GM23338 (cell line): ENCODE data around the gene ITGAL. TPM values are rescaled to one million over a fixed set of nuclear protein-coding genes. Genes with fewer than 3 reads are reported as not detected.

ENCODE experiments used
- ATAC-seq: fragments of 200-7000 bp; cut with Tn5 transposase; 3 replicates; pipeline ENCODE4 v1.9.1; 2020
- DNase-seq: peaks from one replicate; pipeline ENCODE4 v3.0.0-alpha.2; 2015; ENCODE audit warnings: low spot score
- H2AFZ ChIP-seq: fragments of 200-600 bp; sonication (generic); 2 replicates; pipeline ENCODE4 v1.8.0; 2016; ENCODE audit warnings: antibody characterized with exemption, mild to moderate bottlenecking, moderate library complexity
- H3F3A ChIP-seq: fragments of 200-600 bp; sonication (generic); replicated peaks from 2 replicates; pipeline ENCODE4 v1.8.0; 2017; ENCODE audit warnings: antibody characterized with exemption, mixed run types, low read depth
- H3K27ac ChIP-seq: fragments of 200-600 bp; sonication (generic); 2 replicates; pipeline ENCODE4 v1.6.1; 2016; ENCODE audit warnings: low read depth
- H3K27me3 ChIP-seq: fragments of 200-600 bp; sonication (generic); 2 replicates; pipeline ENCODE4 v1.8.0; 2016; ENCODE audit warnings: mild to moderate bottlenecking, mixed run types, moderate library complexity; ENCODE audit not compliant: insufficient read depth
- H3K36me3 ChIP-seq: fragments of 200-600 bp; sonication (generic); 2 replicates; pipeline ENCODE4 v1.8.0; 2016; ENCODE audit warnings: mild to moderate bottlenecking; ENCODE audit not compliant: insufficient read depth
- H3K4me1 ChIP-seq: fragments of 200-600 bp; sonication (generic); 2 replicates; pipeline ENCODE4 v1.8.0; 2016; ENCODE audit warnings: mild to moderate bottlenecking, moderate library complexity; ENCODE audit not compliant: insufficient read depth
- H3K4me2 ChIP-seq: fragments of 200-600 bp; sonication (generic); 2 replicates; pipeline ENCODE4 v1.7.1; 2017; ENCODE audit warnings: mixed run types
- H3K4me3 ChIP-seq: fragments of 200-600 bp; sonication (generic); 2 replicates; pipeline ENCODE4 v1.6.1; 2016; ENCODE audit warnings: mixed run types
- H3K79me2 ChIP-seq: fragments of 200-600 bp; sonication (generic); replicated peaks from 2 replicates; pipeline ENCODE4 v1.8.0; 2017; ENCODE audit warnings: mild to moderate bottlenecking; ENCODE audit not compliant: insufficient read depth
- H3K9me2 ChIP-seq: fragments of 200-600 bp; sonication (generic); 2 replicates; pipeline ENCODE4 v1.8.0; 2017; ENCODE audit not compliant: insufficient read depth
- H4K20me1 ChIP-seq: fragments of 200-600 bp; sonication (generic); replicated peaks from 2 replicates; pipeline ENCODE4 v1.8.0; 2017; ENCODE audit warnings: mild to moderate bottlenecking; ENCODE audit not compliant: insufficient read depth
- H3K27ac Mint-ChIP-seq: 2 replicates; pipeline ENCODE4 v1.8.0; 2020; ENCODE audit warnings: inconsistent platforms, mild to moderate bottlenecking, moderate library complexity, mixed read lengths
- H3K27me3 Mint-ChIP-seq: 3 replicates; pipeline ENCODE4 v1.8.0; 2022; ENCODE audit warnings: low read depth, mild to moderate bottlenecking, moderate library complexity, mixed read lengths, inconsistent platforms; ENCODE audit not compliant: insufficient read depth, poor library complexity
- H3K36me3 Mint-ChIP-seq: 3 replicates; pipeline ENCODE4 v1.8.0; 2021; ENCODE audit warnings: low read depth, mild to moderate bottlenecking, inconsistent platforms, moderate library complexity, mixed read lengths
- H3K4me1 Mint-ChIP-seq: 3 replicates; pipeline ENCODE4 v1.8.0; 2020; ENCODE audit warnings: mild to moderate bottlenecking, inconsistent platforms, mixed read lengths
- H3K4me3 Mint-ChIP-seq: 3 replicates; pipeline ENCODE4 v1.8.0; 2021; ENCODE audit warnings: moderate library complexity, mild to moderate bottlenecking, inconsistent platforms, mixed read lengths
- H3K9me3 Mint-ChIP-seq: 3 replicates; pipeline ENCODE4 v1.8.0; 2020; ENCODE audit warnings: moderate library complexity, mild to moderate bottlenecking, inconsistent platforms, mixed read lengths
- CTCF ChIP-seq, 2 experiments: fragments of 200-600 bp in 1 of 2; sonication (generic) in 1 of 2; conservative IDR thresholded peaks; 2 replicates each; pipeline versions ENCODE4 v1.5.1 to v1.6.1; 2016 to 2017; ENCODE audit warnings: antibody characterized with exemption in 2 of 2, low read depth in 2 of 2, mild to moderate bottlenecking in 2 of 2, moderate library complexity in 1 of 2
- ETS1 ChIP-seq: IDR thresholded peaks from 2 replicates; pipeline ENCODE4 v1.6.1; 2016; ENCODE audit warnings: antibody characterized with exemption
- JUNB ChIP-seq: IDR thresholded peaks from one replicate; pipeline ENCODE4 v1.6.1; 2016; ENCODE audit warnings: antibody characterized with exemption; ENCODE audit not compliant: unreplicated experiment
- ZNF114 ChIP-seq: fragments of 250-450 bp; sonication (Bioruptor Pico); IDR thresholded peaks from 2 replicates; pipeline ENCODE4 v1.5.0; 2020; ENCODE audit warnings: mild to moderate bottlenecking, moderate library complexity
- ZNF462 ChIP-seq: fragments of 250-450 bp; sonication (Bioruptor Pico); IDR thresholded peaks from 2 replicates; pipeline ENCODE4 v1.5.0; 2020; ENCODE audit warnings: mild to moderate bottlenecking, moderate library complexity
- polyA plus RNA-seq: library from polyadenylated mRNA; unstranded; fragments of >200 nt; fragmentation: Nextera tagmentation; extraction: Ambion mirVana; gene quantifications from 2 replicates; pipeline ENCODE4 v1.2.1, GENCODE V29; 2016
- total RNA-seq: library from RNA; depleted of rRNA; stranded (reverse); fragments of >200 nt; shearing (Covaris generic); gene quantifications from 2 replicates; pipeline ENCODE4 v1.2.3, GENCODE V29; 2014

Gene ITGAL
- total and polyA plus RNA-seq, 2 experiments from 2014 or later = 0.05 to 0.07 TPM

- TF ChIP-seq ZNF462 (CRISPR knock-in tag) = no peak
- no peak for TF ChIP-seq CTCF (conservative IDR thresholded peaks at IDR 0.05; ENCODE audit: low read depth in 2 of 2)
- TF ChIP-seq ETS1 = no peak
- no peak for TF ChIP-seq ZNF114 (CRISPR knock-in tag)
Measured at GRCh38 chr16:30490210-30490609, 17.7 kb downstream of the ITGAL start (continued).

GRCh38 chr16:30491229-30491628, 18.7 kb downstream of the ITGAL start:
- Mint-ChIP-seq H3K9me3 (no peaks in the 10 kb centered on the region), H3K4me3 (no peak overlapping the region), H3K27ac (no peak overlapping the region), H3K4me1 (peaks cover 9% of the 10 kb centered on the region), H3K36me3 (no peaks in the 10 kb centered on the region), H3K27me3 (peaks cover 2% of the 10 kb centered on the region)
- H3K36me3 ChIP-seq = no peaks in the 10 kb centered on the region
- no peaks in the 10 kb centered on the region for H4K20me1 ChIP-seq
- H3F3A ChIP-seq = no peaks in the 10 kb centered on the region
- H3K4me1 ChIP-seq = no peaks in the 10 kb centered on the region
- H3K4me3 ChIP-seq = no peak overlapping the region
- no peaks in the 10 kb centered on the region for H3K27me3 ChIP-seq
- H3K9me2 ChIP-seq = no peaks in the 10 kb centered on the region
- no peak for TF ChIP-seq JUNB
- DNase-seq = no peak
- H2AFZ ChIP-seq = no peak overlapping the region
- no peak overlapping the region for H3K27ac ChIP-seq
- ATAC-seq = no peak
- H3K4me2 ChIP-seq = no peak overlapping the region
- no peaks in the 10 kb centered on the region for H3K79me2 ChIP-seq
